Measurements from ENCODE around the gene AGBL4. TPM values are rescaled to one million over a fixed set of nuclear protein-coding genes. Genes with fewer than 3 reads are reported as not detected.

Gene AGBL4
- total RNA-seq, 1 donor: 0.10 TPM

- no peak overlapping the region for H3K4me3 ChIP-seq (ENCODE audit: low read length)
- H3K9me3 ChIP-seq (ENCODE audit: low read depth, low read length): no peaks in the 10 kb centered on the region
- no peaks in the 10 kb centered on the region for H3K27me3 ChIP-seq (ENCODE audit: insufficient read depth, low read length)
- H3K4me1 ChIP-seq (ENCODE audit: insufficient read depth, low read length): no peaks in the 10 kb centered on the region
Observed at GRCh38 chr1:48667782-48668181, 1356.0 kb downstream of the AGBL4 start.

- Histone ChIP-seq H3K9me3 (ENCODE audit: low read depth, low read length) (no peaks in the 10 kb centered on the region), H3K4me1 (ENCODE audit: insufficient read depth, low read length) (no peaks in the 10 kb centered on the region), H3K4me3 (ENCODE audit: low read length) (no peak overlapping the region), H3K27me3 (ENCODE audit: insufficient read depth, low read length) (no peaks in the 10 kb centered on the region)
Observed at GRCh38 chr1:48665708-48666407, 1357.9 kb downstream of the AGBL4 start.

- no peak overlapping the region for H3K4me3 ChIP-seq (ENCODE audit: low read length)
- H3K9me3 ChIP-seq (ENCODE audit: low read depth, low read length): no peaks in the 10 kb centered on the region
- H3K4me1 ChIP-seq (ENCODE audit: insufficient read depth, low read length): no peaks in the 10 kb centered on the region
- H3K27me3 ChIP-seq (ENCODE audit: insufficient read depth, low read length): no peaks in the 10 kb centered on the region
Observed at GRCh38 chr1:48661726-48662463, 1361.9 kb downstream of the AGBL4 start.

- Histone ChIP-seq H3K4me1 (ENCODE audit: insufficient read depth, low read length) (no peaks in the 10 kb centered on the region), H3K27me3 (ENCODE audit: insufficient read depth, low read length) (no peaks in the 10 kb centered on the region), H3K4me3 (ENCODE audit: low read length) (no peak overlapping the region), H3K9me3 (ENCODE audit: low read depth, low read length) (no peaks in the 10 kb centered on the region)
Observed at GRCh38 chr1:48659801-48660200, 1364.0 kb downstream of the AGBL4 start.

GRCh38 chr1:48657413-48657812, 1366.3 kb downstream of the AGBL4 start:
- H3K27me3 ChIP-seq (ENCODE audit: insufficient read depth, low read length): no peaks in the 10 kb centered on the region
- H3K4me1 ChIP-seq (ENCODE audit: insufficient read depth, low read length): no peaks in the 10 kb centered on the region
- no peaks in the 10 kb centered on the region for H3K9me3 ChIP-seq (ENCODE audit: low read depth, low read length)
- H3K4me3 ChIP-seq (ENCODE audit: low read length): no peak overlapping the region

DNA sequence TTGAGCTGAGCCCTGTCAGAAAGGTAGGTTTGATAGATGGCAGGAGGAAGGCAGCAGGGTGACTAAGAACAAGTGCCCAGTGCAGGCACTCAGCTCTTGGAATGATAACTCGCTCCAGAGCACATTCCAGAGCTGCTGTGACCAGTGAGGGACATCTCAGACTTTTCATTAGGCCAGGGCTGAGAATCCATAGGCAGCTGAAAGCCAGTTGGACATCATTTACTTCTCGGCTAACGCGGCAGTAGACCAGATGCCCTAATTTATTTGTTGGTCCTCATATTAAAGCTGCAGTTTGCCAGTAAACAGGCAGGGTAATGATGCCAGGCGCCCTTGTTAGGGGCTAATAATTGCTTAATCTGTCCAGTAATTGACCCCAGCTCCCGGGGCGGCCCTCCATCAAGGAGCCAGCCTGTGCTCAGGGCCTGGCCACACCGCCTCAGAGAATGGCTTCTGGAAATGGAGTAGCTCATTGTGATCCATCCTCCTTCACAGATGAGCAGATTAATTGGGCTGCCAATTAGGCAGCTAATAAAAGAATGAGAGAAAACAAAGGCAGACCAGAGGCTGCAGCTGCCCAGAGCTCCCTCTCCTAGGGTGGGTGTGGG, 1369.0 kb downstream of the AGBL4 start:
- Histone ChIP-seq H3K9me3 (ENCODE audit: low read depth, low read length) (no peaks in the 10 kb centered on the region), H3K4me1 (ENCODE audit: insufficient read depth, low read length) (no peaks in the 10 kb centered on the region), H3K4me3 (ENCODE audit: low read length) (no peak overlapping the region), H3K27me3 (ENCODE audit: insufficient read depth, low read length) (no peaks in the 10 kb centered on the region)

GRCh38 chr1:48652334-48652733, 1371.4 kb downstream of the AGBL4 start:
- Histone ChIP-seq H3K4me3 (ENCODE audit: low read length) (no peak overlapping the region), H3K9me3 (ENCODE audit: low read depth, low read length) (no peaks in the 10 kb centered on the region), H3K27me3 (ENCODE audit: insufficient read depth, low read length) (no peaks in the 10 kb centered on the region), H3K4me1 (ENCODE audit: insufficient read depth, low read length) (no peaks in the 10 kb centered on the region)

- Histone ChIP-seq H3K27me3 (ENCODE audit: insufficient read depth, low read length) (no peaks in the 10 kb centered on the region), H3K4me3 (ENCODE audit: low read length) (no peak overlapping the region), H3K9me3 (ENCODE audit: low read depth, low read length) (no peaks in the 10 kb centered on the region), H3K4me1 (ENCODE audit: insufficient read depth, low read length) (no peaks in the 10 kb centered on the region)
Observed at GRCh38 chr1:48649880-48650279, 1373.9 kb downstream of the AGBL4 start.

GRCh38 chr1:48645883-48646282, 1377.9 kb downstream of the AGBL4 start:
- Histone ChIP-seq H3K27me3 (ENCODE audit: insufficient read depth, low read length) (no peaks in the 10 kb centered on the region), H3K9me3 (ENCODE audit: low read depth, low read length) (no peaks in the 10 kb centered on the region), H3K4me3 (ENCODE audit: low read length) (no peak overlapping the region), H3K4me1 (ENCODE audit: insufficient read depth, low read length) (no peaks in the 10 kb centered on the region)

DNA sequence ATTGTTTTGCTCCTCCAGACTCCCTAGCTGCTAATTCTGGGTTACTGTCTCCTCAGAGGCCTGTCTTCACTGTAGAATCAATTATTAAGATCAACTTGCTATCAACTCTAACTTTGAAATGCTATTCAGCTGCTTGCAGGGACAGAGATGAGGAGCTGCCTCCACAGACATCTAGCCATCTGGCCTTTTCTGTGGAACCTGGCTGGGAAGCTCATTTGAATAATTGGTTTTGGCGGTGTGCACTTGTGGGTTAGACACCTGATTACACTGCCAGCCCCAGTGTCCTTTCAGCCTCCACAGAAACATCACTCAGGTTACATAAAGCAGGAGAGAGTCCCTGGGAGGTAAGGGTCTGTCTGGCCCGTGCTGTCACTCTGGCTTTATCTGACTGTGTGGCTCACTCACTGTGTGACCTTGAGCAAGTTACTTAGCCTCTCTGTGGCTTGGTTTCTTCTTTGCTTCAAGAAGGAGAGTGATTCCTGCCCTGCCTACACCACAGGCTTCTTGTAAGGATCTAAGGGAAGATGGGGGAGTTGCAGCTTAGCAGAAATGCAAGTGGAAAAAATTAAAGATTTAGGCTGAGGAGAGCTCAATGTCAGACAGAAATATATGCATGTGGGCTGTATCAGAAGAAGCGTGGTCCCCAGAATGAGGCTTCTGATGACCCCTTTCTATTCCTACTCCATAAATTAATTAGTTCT, 1378.7 kb downstream of the AGBL4 start:
- H3K4me1 ChIP-seq (ENCODE audit: insufficient read depth, low read length): no peaks in the 10 kb centered on the region
- H3K27me3 ChIP-seq (ENCODE audit: insufficient read depth, low read length): no peaks in the 10 kb centered on the region
- H3K9me3 ChIP-seq (ENCODE audit: low read depth, low read length): no peaks in the 10 kb centered on the region
- H3K4me3 ChIP-seq (ENCODE audit: low read length): no peak overlapping the region

DNA sequence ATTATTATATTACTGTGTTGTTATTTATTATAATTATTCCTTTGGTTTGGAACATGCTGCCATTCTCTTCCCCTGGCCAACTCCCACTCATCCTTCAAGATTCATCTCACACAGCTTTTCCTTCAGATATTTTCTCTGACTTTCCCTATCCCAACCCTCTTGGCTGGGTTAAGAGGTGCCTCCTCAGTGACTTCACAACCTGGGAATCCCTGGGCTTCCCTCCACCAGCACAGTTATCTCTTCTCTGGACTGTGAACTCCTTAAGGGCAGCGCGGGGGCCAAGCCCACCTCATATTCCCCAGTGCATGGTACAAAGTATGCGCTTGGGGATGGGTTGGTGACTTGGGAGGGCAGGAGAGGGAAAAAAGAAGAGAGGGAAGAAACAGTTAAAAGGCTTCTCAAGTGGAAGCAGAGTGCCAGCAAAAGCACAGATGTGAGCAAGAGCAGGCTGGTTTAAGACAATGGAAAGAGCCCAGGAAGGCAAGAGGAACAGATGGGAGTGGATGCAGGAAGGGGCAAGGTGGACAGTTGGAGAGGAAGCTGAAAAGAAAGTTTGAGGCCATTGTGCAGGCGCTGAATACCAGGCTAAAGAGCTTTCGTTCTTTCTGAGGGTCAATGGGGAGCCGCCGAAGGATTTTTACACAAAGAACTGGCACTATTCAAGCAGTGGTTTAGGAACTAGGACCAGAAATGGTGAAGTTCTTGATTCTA, 1379.4 kb downstream of the AGBL4 start:
- Histone ChIP-seq H3K4me1 (ENCODE audit: insufficient read depth, low read length) (no peaks in the 10 kb centered on the region), H3K4me3 (ENCODE audit: low read length) (no peak overlapping the region), H3K9me3 (ENCODE audit: low read depth, low read length) (no peaks in the 10 kb centered on the region), H3K27me3 (ENCODE audit: insufficient read depth, low read length) (no peaks in the 10 kb centered on the region)

- Histone ChIP-seq H3K9me3 (ENCODE audit: low read depth, low read length) (no peaks in the 10 kb centered on the region), H3K27me3 (ENCODE audit: insufficient read depth, low read length) (no peaks in the 10 kb centered on the region), H3K4me3 (ENCODE audit: low read length) (no peak overlapping the region), H3K4me1 (ENCODE audit: insufficient read depth, low read length) (no peaks in the 10 kb centered on the region)
Observed at GRCh38 chr1:48643193-48643592, 1380.6 kb downstream of the AGBL4 start.

- no peak overlapping the region for H3K4me3 ChIP-seq (ENCODE audit: low read length)
- H3K9me3 ChIP-seq (ENCODE audit: low read depth, low read length): no peaks in the 10 kb centered on the region
- H3K4me1 ChIP-seq (ENCODE audit: insufficient read depth, low read length): no peaks in the 10 kb centered on the region
- no peaks in the 10 kb centered on the region for H3K27me3 ChIP-seq (ENCODE audit: insufficient read depth, low read length)
Observed at GRCh38 chr1:48640836-48641492, 1382.8 kb downstream of the AGBL4 start.

GRCh38 chr1:48629867-48630266, 1393.9 kb downstream of the AGBL4 start:
- H3K9me3 ChIP-seq (ENCODE audit: low read depth, low read length): no peaks in the 10 kb centered on the region
- H3K4me3 ChIP-seq (ENCODE audit: low read length): no peak overlapping the region
- H3K4me1 ChIP-seq (ENCODE audit: insufficient read depth, low read length): no peaks in the 10 kb centered on the region
- no peaks in the 10 kb centered on the region for H3K27me3 ChIP-seq (ENCODE audit: insufficient read depth, low read length)

Data from mononuclear cell (primary cell).